Measurements from ENCODE around the gene CDH5. TPM values are rescaled to one million over a fixed set of nuclear protein-coding genes. Genes with fewer than 3 reads are reported as not detected.

Gene CDH5
- total and polyA plus RNA-seq, 2 of the 13 experiments (the other 11 are each of a cell fraction or from before 2014, with no cell fraction given), result 0.71 to 1.1 TPM

DNA sequence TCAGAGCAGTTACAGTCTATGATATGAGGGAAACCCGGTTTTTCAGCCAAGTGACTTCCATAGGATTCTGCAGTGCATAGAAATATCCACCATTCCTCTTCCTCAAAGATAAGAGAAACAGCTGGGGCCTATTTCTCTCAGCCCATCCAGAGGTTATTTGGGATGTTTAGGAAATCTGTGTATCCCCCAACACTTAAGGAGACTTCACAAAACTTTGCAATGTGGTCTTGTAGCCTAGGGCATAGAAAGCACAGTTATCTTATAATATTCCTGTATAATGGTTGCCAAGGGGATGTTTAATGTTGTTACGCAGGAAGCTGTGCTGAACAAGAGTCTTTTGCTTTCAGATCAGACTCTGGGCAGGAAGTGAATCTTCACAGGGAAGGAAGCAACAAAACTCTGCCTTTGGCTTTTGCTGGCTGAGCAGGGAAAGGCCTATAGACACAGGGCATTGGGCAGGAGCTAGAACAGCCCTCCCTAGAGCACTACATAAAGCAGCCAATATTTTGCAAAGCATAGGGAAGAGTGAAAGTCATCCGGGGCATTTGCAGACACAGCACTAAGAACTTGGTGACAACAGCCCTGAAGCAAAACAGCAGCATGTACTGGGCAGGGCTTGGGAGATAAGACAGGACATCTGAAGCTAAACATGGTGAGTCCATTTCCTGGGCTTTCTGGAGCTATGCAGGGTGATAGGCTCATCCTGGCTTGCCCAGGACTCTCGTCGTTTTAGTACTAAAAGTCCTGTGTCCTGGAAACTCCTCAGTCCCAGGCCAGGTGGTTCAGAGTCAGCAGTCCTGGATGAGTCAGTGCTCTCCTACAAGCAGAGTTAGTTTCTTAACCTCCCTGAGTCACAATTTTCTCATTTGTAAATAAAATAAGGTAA is 41.9 kb downstream of the CDH5 start (continued):
- TF ChIP-seq ZSCAN20 (CRISPR knock-in tag; IDR thresholded peaks at IDR 0.05; ENCODE audit: borderline replicate concordance), result no peak
- TF ChIP-seq, protein P1, sequence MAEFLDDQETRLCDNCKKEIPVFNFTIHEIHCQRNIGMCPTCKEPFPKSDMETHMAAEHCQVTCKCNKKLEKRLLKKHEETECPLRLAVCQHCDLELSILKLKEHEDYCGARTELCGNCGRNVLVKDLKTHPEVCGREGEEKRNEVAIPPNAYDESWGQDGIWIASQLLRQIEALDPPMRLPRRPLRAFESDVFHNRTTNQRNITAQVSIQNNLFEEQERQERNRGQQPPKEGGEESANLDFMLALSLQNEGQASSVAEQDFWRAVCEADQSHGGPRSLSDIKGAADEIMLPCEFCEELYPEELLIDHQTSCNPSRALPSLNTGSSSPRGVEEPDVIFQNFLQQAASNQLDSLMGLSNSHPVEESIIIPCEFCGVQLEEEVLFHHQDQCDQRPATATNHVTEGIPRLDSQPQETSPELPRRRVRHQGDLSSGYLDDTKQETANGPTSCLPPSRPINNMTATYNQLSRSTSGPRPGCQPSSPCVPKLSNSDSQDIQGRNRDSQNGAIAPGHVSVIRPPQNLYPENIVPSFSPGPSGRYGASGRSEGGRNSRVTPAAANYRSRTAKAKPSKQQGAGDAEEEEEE (CRISPR knock-in tag; IDR thresholded peaks at IDR 0.05; ENCODE audit: borderline replicate concordance), result no peak
- peak; percentile 39; the same call in 1 of the 2 replicates for TF ChIP-seq CBX5 (CRISPR knock-in tag; IDR thresholded peaks at IDR 0.05; ENCODE audit: borderline replicate concordance)
- no peak for TF ChIP-seq ZNF430 (CRISPR knock-in tag; IDR thresholded peaks at IDR 0.05)
- TF ChIP-seq MBNL3 (CRISPR knock-in tag; conservative IDR thresholded peaks at IDR 0.05), result no peak
- TF ChIP-seq, protein P2, sequence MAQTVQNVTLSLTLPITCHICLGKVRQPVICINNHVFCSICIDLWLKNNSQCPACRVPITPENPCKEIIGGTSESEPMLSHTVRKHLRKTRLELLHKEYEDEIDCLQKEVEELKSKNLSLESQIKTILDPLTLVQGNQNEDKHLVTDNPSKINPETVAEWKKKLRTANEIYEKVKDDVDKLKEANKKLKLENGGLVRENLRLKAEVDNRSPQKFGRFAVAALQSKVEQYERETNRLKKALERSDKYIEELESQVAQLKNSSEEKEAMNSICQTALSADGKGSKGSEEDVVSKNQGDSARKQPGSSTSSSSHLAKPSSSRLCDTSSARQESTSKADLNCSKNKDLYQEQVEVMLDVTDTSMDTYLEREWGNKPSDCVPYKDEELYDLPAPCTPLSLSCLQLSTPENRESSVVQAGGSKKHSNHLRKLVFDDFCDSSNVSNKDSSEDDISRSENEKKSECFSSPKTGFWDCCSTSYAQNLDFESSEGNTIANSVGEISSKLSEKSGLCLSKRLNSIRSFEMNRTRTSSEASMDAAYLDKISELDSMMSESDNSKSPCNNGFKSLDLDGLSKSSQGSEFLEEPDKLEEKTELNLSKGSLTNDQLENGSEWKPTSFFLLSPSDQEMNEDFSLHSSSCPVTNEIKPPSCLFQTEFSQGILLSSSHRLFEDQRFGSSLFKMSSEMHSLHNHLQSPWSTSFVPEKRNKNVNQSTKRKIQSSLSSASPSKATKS (CRISPR knock-in tag; IDR thresholded peaks at IDR 0.05), result no peak
- no peak; the same call in 1 of the 2 replicates for TF ChIP-seq CEBPG (CRISPR knock-in tag; IDR thresholded peaks at IDR 0.05)
- TF ChIP-seq MXD4 (CRISPR knock-in tag; IDR thresholded peaks at IDR 0.05), result no peak
- TF ChIP-seq ZNF891 (CRISPR knock-in tag; IDR thresholded peaks at IDR 0.05), result no peak
- no peak for TF ChIP-seq ZSCAN29 (CRISPR knock-in tag; conservative IDR thresholded peaks at IDR 0.05)
- TF ChIP-seq, protein P3, sequence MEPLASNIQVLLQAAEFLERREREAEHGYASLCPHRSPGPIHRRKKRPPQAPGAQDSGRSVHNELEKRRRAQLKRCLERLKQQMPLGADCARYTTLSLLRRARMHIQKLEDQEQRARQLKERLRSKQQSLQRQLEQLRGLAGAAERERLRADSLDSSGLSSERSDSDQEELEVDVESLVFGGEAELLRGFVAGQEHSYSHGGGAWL (CRISPR knock-in tag; IDR thresholded peaks at IDR 0.05), result no peak
- TF ChIP-seq, protein P4, sequence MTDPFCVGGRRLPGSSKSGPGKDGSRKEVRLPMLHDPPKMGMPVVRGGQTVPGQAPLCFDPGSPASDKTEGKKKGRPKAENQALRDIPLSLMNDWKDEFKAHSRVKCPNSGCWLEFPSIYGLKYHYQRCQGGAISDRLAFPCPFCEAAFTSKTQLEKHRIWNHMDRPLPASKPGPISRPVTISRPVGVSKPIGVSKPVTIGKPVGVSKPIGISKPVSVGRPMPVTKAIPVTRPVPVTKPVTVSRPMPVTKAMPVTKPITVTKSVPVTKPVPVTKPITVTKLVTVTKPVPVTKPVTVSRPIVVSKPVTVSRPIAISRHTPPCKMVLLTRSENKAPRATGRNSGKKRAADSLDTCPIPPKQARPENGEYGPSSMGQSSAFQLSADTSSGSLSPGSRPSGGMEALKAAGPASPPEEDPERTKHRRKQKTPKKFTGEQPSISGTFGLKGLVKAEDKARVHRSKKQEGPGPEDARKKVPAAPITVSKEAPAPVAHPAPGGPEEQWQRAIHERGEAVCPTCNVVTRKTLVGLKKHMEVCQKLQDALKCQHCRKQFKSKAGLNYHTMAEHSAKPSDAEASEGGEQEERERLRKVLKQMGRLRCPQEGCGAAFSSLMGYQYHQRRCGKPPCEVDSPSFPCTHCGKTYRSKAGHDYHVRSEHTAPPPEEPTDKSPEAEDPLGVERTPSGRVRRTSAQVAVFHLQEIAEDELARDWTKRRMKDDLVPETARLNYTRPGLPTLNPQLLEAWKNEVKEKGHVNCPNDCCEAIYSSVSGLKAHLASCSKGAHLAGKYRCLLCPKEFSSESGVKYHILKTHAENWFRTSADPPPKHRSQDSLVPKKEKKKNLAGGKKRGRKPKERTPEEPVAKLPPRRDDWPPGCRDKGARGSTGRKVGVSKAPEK (CRISPR knock-in tag; IDR thresholded peaks at IDR 0.05; ENCODE audit: borderline replicate concordance), result no peak
- TF ChIP-seq ATM (IDR thresholded peaks at IDR 0.05; ENCODE audit: borderline replicate concordance), result no peak
- TF ChIP-seq, protein P5, sequence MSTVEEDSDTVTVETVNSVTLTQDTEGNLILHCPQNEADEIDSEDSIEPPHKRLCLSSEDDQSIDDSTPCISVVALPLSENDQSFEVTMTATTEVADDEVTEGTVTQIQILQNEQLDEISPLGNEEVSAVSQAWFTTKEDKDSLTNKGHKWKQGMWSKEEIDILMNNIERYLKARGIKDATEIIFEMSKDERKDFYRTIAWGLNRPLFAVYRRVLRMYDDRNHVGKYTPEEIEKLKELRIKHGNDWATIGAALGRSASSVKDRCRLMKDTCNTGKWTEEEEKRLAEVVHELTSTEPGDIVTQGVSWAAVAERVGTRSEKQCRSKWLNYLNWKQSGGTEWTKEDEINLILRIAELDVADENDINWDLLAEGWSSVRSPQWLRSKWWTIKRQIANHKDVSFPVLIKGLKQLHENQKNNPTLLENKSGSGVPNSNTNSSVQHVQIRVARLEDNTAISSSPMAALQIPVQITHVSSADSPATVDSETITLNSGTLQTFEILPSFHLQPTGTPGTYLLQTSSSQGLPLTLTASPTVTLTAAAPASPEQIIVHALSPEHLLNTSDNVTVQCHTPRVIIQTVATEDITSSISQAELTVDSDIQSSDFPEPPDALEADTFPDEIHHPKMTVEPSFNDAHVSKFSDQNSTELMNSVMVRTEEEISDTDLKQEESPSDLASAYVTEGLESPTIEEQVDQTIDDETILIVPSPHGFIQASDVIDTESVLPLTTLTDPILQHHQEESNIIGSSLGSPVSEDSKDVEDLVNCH (CRISPR knock-in tag; IDR thresholded peaks at IDR 0.05), result no peak
- no peak for TF ChIP-seq MAFK (conservative IDR thresholded peaks at IDR 0.05 in 1 of 2, IDR thresholded peaks at IDR 0.05 in 1 of 2; ENCODE audit: low read length in 2 of 2)
- TF ChIP-seq, protein P6, sequence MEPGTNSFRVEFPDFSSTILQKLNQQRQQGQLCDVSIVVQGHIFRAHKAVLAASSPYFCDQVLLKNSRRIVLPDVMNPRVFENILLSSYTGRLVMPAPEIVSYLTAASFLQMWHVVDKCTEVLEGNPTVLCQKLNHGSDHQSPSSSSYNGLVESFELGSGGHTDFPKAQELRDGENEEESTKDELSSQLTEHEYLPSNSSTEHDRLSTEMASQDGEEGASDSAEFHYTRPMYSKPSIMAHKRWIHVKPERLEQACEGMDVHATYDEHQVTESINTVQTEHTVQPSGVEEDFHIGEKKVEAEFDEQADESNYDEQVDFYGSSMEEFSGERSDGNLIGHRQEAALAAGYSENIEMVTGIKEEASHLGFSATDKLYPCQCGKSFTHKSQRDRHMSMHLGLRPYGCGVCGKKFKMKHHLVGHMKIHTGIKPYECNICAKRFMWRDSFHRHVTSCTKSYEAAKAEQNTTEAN (CRISPR knock-in tag; conservative IDR thresholded peaks at IDR 0.05), result 0 out of 2 replicates have a peak, but pooled peaks have one; percentile 37

All from HepG2 (cell line).